Ammon's horn (tissue), 1 donor: ENCODE results near the gene USP13.
"Not testable (repeated sequence)": the region's sequence is repeated elsewhere in the genome, so short reads cannot be mapped to it uniquely, and the experiment has no call there.

Experiments used
- DNase-seq: peaks from one replicate; pipeline ENCODE4 v3.0.0-alpha.2; 2016; ENCODE audit warnings: low spot score

The USP13 gene

DNA sequence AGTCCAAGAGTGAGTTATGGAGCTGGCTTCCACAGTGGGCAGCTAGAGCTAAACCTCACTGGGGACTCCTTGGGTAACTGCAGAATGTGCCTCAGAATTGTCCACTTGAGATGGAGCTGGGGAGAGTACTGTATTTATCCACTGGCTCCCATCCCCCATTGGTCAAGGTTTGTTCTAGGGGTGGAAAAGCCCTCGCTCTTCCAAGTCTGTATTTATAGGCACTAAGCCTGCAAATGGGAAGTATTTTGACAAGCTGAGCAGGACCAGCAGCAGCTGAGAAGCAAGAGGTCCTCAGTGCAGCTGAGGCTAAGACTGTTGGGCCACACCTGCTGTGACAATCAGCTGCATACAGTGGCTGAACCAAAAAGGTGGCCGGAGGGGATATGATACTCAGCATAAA, 5.8 kb downstream of the USP13 start:
- no peak for DNase-seq

DNA sequence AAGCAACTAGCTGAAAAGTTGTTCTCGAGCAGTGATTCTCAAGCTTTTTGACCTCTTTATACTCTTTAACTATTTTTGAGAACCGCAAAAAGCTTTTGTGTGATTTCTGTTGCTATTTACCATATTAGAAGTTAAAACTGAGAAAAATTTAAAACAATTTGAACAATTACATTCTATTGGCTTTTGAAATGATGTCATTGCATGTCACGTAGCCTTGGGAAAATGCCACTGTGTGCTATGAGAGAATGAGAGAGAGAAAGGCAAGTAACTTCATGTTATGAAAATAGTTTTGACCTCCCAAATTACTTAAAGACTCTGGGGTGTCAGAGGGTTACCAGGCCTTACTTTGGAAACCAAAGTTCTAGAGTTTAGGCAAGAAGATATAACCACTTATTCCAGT, 8.0 kb downstream of the USP13 start:
- DNase-seq: no peak

DNA sequence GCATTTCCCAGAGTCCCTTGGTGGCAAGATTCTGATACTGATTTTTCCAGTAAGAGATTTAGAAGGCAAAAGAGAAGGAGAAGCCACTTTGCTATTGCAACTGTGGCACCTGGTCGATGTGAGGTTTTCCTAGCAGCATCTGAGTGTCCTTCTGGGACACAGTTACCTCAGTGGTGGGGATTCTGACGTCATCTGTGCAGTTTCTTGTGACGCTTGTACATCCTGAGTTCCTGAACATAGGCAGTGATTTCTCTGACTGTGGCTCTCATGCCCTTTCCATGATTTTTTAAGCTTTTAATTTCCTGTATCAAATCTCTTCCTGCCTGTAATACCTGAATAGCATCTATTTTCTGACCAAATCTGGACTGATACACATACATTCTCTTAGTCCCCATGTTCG, 8.9 kb downstream of the USP13 start:
- DNase-seq: no peak

DNA sequence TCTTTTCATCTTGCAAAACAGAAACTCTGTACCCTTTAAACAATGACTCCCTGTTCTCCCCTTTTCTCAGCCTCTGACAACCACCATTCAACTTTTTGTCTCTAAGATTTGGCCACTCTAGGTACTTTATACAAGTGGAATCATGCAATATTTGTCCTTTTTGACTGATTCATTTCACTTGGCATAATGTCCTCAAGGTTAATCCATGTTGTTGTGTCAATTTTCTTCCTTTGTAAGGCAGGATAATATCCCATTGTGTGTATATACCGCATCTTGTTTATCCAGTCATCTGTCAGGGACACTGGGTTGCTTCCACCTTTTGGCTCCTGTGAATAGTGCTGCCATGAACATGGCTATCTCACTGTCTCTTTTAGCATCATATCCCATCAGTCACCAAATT, 10.3 kb downstream of the USP13 start:
- DNase-seq: no peak

DNA sequence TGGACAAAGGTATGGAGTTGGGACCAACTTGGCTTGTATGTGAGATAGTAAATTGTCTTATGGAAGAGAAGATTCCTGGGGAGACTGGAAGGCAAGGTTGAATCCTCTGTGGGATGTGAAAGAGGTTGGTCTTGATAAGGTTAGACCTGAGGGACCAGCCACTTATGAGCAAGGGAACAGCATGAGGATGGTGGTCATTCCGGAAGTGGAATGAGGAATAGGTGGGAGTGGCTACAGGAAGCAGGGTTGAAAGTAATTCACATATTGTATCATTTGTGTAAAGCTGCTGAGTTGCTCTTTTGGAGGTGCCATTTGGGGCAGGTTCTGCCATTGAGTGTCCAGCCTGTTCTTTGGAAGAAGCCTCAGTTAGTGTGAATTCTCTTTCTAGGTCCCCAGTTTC, 13.2 kb downstream of the USP13 start:
- no peak for DNase-seq

DNA sequence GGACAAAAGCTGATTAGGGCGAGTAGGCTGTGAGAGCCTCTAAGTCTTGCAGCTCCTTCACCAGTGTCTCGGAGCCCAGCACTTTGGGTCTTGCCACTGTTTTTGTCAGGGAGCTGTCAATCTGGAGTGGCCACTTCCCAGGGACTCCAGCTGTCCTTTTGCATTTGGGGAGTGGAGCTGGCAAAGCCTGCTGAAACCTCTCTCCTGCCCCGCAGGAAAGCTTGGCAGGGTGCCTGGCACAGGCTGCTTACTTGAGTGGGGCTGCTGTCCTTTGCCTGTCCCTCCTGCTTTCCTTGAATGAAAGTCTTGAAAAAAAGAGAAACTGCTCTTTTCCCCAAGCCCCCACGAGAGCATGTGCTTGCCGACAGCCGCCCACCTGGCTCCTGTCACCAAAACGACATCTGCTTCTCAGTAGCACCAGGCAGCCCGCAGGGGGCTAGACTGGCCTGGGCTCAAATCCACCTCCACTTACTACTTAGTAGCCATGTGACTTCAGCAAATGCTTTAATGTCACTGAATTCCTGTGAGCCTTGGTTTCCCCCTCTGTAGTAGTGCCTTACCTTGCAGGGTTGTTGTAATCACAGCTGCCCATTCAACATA, 13.7 kb downstream of the USP13 start:
- peak; percentile 65 for DNase-seq

DNA sequence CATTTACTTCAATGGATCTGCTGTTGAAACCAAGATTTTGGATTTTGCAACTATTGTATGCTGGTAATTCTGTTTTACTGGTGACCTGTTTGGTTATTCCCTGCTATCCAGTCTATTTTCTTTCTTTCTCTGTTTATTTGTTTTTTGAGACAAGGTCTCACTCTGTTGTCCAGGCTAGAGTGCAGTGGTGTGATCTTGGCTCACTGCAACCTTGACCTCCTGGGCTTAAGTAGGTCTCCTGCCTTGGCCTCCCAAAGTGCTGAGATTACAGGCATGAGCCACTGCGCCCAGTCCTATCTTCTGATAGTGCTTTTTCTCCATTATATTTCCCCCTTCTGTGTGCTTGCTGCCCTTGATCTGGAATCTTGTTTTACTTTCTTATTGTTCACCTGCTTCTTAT, 15.6 kb downstream of the USP13 start:
- DNase-seq: no peak

DNA sequence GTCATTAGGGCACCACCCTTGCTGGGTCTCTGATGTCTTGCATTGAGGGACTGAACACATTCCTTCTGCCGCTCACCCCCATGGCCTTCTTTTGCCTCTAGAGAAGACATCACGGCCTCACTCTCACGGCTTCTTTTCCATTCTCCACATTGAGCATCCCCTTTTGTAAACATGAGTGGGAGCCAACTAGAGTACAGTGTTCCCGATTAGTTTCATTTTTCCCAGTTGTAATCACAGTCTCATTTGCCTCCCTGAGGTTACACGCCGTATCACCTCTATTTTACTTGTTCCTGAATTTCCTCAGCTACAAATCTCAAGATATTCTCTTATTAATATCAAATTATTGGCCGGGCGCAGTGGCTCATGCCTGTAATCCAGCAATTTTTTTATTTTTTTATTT, 17.5 kb downstream of the USP13 start:
- no peak for DNase-seq

DNA sequence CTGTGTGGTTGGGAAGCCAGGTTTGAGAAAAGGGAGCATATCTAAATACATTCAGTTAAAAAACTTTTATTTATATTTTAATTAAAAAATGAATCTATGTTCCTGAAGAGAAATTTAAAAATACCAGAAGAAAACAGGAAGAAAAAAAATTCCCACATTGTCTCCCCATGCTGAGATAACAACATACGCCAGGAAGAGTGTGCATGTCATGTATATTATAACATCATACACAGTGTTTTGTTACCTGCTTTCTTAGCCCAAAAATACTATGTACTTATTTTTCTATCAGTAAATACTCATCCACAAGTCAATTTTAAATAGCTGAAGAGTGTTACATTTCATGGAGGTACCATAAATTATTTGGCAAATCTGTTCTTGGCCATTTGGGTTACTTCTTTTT, 18.5 kb downstream of the USP13 start:
- DNase-seq: no peak

DNA sequence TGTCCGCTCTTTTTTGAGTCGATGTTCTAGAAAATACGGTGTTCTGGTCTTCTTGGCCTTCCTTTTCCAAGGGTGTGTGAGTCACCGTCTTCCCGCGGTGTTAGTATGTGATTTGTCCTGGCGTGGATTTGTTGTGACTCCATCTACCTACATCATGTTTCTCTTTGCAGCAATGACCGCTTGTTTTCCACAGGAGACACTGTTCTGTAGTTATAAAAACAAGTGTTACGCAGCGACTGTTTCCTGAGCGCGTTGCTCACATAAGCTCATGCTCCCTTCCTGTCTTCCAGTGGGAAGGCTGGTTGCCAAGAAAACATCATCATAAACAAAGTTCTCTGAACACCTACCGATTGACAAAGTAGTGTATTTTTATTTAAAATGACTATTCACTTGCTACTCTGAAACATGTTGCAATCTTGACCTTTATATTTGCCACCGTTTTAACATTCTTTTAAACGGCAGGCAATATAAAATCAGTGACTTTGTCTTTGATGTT, 19.0 kb downstream of the USP13 start:
- no peak for DNase-seq

DNA sequence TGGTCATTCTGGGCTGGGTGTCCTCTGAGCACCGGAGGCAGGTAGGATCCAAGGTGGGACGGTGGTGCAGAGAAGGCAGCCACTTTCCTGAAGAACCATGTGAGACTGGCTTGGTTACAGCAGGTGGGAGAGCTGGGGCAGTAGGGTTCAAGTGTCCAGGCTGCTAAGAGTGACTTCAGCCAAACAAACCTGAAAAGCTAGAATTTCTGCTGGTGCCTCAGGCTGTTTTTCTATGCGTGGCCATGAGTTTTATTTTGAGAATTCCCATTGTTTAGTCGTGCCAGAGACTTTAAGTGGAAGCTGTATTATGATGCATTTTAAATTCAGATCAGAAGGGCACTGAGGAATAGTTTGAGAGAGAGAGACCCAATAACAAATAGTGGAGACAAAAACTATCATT, 20.1 kb downstream of the USP13 start:
- no peak for DNase-seq

DNA sequence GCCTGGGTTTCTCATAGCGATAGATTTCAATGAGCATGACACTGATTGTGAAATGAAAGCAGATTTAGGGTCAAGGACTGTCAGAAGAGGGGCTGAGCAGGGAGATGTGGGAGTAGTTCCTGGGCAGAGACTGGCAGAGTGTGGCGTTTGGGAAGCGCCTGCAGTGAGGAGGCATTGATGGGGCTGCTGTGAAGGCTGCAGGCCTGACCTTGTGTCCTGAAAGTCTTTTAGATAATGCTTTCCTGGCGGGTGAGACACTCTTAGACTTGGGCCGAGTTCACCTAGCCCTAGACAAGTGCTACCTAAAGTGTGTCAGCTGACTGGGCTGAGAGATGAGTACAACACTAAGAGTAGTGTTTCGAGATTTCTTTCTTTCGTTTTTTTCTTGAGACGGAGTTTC, 20.7 kb downstream of the USP13 start:
- DNase-seq: no peak

DNA sequence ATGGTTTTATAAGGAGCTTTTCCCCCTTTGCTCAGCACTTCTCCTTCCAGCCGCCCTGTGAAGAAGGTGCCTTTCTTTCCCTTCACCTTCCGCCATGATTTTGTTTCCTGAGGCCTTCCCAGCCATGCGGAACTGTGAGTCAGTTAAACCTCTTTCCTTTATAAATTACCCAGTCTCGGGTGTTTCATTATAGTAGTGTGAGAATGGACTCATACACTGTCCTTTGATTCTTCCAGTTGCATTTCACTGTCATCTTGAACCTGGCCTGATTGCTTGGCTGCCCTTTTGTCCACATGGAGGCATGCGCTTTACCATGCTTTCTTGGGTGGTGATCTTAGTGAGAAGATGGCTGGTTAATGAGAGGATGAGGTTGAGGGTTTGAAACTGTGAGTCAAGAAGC, 23.2 kb downstream of the USP13 start:
- DNase-seq: no peak

DNA sequence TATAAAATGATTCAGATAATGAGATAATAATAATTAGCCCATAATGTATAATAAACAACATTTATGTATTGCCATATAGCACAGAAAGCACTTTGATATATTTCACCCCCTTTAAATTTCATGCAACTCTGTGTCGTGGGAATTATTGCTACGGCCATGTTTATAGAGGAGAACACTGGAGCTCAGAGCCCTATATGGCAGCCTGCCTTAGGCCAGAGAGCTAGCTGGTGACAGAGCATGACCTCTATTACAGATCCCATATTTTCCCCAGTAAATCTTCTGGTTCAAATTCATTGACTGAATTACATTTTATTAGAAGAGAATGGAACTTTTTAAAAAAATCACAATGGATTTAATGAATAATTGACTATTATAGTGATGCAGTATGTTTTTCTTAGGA, 25.0 kb downstream of the USP13 start:
- DNase-seq: no peak

DNA sequence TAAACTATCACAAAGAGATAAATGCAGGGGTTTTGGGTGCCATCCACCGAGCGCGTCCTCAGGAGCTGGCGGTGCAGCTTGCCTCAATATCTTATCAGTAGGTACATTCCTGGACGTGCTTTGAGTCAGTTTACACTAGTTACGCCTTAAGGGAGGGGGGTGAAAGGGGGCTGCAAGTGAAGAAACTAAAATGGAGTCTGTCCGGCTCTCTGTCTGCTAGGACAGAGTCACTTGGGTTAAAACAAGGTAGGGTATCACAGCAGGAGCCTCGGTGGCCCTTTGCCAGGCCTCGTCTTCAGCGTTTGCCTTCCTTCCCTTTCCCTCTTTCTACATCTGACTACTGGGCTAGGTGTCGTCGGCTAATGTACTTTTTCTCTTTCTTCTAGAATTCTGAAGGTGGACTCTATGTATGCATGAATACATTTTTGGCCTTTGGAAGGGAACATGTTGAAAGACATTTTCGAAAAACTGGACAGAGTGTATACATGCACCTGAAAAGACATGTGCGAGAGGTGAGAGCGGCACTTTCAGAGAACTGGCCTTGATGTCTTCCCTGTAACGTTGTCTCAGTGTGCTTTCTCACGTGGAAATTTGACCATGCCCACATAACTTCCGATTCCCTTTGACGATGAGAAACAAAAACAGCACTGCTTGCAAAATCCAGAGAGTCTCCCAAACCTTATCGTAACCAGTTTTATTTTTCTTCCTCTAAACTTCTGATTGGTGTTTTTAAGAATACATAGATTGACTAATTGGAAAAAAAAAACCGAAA, 28.8 kb downstream of the USP13 start:
- DNase-seq: no peak

DNA sequence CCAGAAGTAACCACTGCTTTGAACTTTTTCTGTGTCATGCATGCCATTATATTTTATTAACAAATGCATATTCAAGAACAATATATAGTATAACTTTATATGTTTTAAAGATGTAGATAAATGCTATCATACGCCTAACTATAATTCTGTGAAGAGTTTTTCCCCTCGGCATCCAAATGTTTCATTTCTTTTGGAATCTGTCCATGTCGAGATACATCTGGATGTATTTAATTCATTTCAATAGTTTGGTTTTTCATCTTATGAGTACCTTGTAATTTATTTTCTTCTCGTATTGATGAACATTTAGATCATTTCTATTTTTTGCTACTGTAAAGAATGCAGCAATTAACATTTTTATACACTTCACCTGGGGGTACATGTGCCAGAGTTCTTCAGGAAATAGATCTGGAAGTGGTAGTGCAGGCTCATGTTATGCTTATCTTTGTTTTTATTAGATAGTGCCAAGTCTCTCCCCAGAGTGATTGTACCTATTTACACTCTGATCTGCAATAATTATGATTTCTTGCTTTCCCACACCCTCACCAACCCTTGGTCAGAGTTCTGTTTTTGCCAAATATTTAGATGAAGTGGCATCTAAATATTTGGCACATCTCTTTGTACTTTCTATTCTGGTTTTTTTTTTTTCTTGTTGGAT, 29.7 kb downstream of the USP13 start:
- DNase-seq: no peak

DNA sequence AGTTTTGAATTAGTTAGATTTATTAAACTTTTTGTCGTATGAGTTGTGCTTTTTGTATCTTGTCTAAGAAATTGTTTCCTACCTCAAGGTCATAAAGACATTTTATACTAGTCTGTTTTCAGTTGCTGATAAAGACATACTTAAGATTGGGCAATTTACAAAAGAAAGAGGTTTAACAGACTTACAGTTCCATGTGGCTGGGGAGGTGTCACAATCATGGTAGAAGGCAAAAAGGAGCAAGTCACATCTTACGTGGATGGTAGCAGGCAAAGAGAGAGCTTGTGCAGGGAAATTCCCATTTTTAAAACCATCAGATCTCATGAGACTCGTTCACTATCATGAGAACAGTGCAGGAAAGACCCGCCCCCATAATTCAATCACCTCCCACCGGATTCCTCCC, 30.4 kb downstream of the USP13 start:
- DNase-seq: not testable (repeated sequence)

DNA sequence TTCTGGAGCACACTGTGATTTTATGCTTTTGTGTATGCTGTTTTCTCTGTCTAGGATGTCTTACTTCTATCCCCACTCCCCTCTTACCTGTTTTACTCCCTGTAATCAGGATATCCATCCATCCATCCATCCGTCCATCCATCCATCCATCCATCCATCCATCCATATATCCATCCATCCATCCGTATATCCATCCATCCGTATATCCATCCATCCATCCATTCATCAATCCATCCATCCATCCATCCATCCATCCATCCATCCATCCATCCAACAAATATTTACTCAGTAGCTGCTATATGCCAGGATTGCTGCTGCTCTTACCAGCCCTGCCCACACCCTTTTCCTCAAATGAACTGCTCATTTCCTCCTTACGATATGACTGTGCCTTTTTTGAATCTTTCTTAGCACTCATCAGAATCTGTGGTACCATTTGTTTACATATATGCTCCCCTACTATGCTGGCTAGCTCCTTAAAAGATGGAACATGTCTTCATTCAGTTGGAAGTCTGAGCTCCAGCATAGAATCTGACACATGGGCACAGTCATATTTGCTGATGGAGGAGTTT, 35.2 kb downstream of the USP13 start:
- DNase-seq: no peak

DNA sequence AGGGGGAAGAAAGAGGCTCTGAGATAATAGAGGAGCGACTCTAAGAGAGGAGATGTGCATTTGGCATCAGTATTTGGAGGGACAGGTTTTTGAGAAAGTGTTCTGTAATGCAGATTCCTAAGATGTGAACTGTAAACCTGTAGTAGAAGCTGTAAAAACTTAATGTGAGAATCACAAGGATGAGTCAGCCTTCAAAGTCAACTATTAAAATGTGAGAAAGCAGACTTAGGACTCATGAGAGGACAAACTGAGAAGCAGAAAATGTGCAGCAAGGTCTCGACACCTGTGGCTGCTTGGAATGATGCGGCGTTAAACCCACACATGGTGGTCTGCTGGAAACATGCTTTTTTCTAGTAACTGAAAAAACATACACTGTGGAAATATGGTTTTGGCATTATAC, 36.0 kb downstream of the USP13 start:
- no peak for DNase-seq

DNA sequence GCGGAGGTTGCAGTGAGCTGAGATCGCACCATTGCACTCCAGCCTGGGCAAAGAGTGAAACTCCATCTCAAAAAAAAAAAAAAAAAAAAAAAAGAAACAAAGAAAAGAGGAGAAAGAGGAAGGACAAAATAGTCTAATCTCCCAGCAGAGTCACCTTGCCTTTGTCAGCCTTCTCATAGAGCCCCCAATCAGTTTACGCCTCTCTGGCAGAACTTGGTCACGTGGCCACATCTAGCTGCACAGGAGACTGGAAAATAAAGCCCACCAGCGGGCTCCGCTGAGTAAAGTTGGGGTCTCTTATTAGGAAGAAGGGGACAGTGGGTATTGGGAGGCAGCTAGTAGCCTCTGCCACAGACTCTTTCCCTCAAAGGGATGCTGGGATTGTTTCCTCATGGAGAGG, 41.9 kb downstream of the USP13 start:
- no peak for DNase-seq

DNA sequence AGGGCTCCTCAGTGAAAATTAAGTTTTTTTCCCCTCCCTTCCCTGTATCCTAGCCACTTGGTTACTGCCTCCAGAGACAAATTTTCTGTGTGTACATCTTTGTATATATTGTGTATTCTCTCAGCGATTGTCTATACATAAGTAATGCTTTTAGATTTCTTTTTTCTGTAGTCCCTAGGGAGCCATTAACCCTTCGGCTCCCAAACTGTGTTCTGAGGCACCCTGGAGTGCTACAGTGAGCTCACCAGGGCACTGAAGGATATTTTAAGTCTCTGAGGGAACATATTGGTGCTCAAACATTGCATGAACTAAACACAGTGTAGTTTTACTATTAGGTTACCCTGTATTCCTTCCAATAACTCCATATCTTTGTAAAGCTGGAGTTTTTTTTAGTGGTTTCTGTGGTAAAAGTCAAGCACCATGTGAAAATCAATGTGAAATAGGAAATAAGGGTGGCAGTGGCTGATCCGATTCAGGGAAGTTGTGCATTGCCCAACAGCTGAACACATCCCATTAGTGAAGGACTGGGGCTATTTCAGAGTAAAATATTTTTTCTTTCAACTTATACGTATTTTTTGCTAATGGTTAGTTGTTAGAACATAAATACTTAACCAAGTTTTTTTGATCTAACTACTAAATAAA, 43.0 kb downstream of the USP13 start:
- DNase-seq: no peak

DNA sequence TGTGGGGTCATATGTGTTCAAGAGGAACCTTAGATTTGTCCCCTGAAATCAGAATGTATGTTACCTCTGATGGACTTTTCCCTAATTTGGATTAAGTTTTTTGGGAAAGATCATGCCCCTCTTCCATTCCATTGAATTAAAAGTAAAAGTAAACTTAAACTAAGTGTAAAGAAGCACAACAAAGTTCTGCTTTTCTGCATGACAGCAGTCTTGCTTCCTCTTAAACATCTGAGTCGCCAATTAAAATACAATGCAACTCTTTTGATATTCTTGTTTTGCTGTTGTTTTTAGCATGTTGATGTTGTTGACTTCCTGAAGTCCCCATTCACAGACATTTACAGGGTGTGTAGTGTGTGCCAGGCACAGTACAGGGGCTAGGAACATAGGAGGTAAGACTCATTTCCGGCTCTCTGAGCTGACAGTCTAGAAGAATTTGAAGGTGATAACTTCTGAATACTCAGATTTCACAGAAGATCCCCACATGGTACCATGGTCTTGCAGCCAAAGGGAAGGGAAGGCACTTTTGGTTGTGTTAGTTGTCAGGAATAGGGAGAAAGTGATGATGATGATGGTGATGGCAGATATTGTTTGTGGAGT, 45.0 kb downstream of the USP13 start:
- no peak for DNase-seq
